Neural progenitor cell (in vitro differentiated cells): Measurements from ENCODE around the gene CLCF1. TPM values are rescaled to one million over a fixed set of nuclear protein-coding genes. Genes with fewer than 3 reads are reported as not detected.

Source experiments
- DNase-seq: peaks from one replicate; pipeline ENCODE4 v3.0.0-alpha.2; 2016; ENCODE audit warnings: low spot score
- H2AFZ ChIP-seq: fragments of 200-600 bp; sonication (generic); replicated peaks from 2 replicates; pipeline ENCODE4 v1.6.1; 2016; ENCODE audit warnings: antibody characterized with exemption
- H3F3A ChIP-seq: fragments of 200-600 bp; sonication (generic); 2 replicates; pipeline ENCODE4 v1.6.1; 2016; ENCODE audit warnings: antibody characterized with exemption, low read depth
- H3K27ac ChIP-seq: fragments of 200-600 bp; sonication (generic); 2 replicates; pipeline ENCODE4 v1.5.1; 2016; ENCODE audit warnings: mild to moderate bottlenecking
- H3K27me3 ChIP-seq: fragments of 200-600 bp; sonication (generic); 2 replicates; pipeline ENCODE4 v1.6.1; 2016; ENCODE audit warnings: mild to moderate bottlenecking, moderate library complexity
- H3K36me3 ChIP-seq: fragments of 200-600 bp; sonication (generic); 2 replicates; pipeline ENCODE4 v1.5.1; 2016
- H3K4me1 ChIP-seq: fragments of 200-600 bp; sonication (generic); 2 replicates; pipeline ENCODE4 v1.6.1; 2016; ENCODE audit warnings: mixed run types
- H3K4me2 ChIP-seq: fragments of 200-600 bp; sonication (generic); 2 replicates; pipeline ENCODE4 v1.6.1; 2016
- H3K4me3 ChIP-seq: fragments of 200-600 bp; sonication (generic); 2 replicates; pipeline ENCODE4 v1.5.1; 2016
- H3K79me2 ChIP-seq: fragments of 200-600 bp; sonication (generic); 2 replicates; pipeline ENCODE4 v1.6.1; 2016; ENCODE audit warnings: low read depth
- H3K9ac ChIP-seq: fragments of 200-600 bp; sonication (generic); 2 replicates; pipeline ENCODE4 v1.6.1; 2016
- H3K9me3 ChIP-seq: fragments of 200-600 bp; sonication (generic); 2 replicates; pipeline ENCODE4 v1.5.1; 2016; ENCODE audit warnings: low read depth
- H4K20me1 ChIP-seq: fragments of 200-600 bp; sonication (generic); 2 replicates; pipeline ENCODE4 v1.6.1; 2016; ENCODE audit warnings: low read depth
- H3K27ac Mint-ChIP-seq: 3 replicates; pipeline ENCODE4 v1.8.0; 2021; ENCODE audit warnings: mixed read lengths
- H3K27me3 Mint-ChIP-seq: 2 replicates; pipeline ENCODE4 v1.8.0; 2022; ENCODE audit warnings: low read depth, mild to moderate bottlenecking, inconsistent platforms, moderate library complexity, mixed read lengths; ENCODE audit not compliant: insufficient read depth
- H3K36me3 Mint-ChIP-seq: 3 replicates; pipeline ENCODE4 v1.8.0; 2021; ENCODE audit warnings: mixed read lengths
- H3K4me1 Mint-ChIP-seq: 3 replicates; pipeline ENCODE4 v1.8.0; 2021; ENCODE audit warnings: mixed read lengths
- H3K4me3 Mint-ChIP-seq: 3 replicates; pipeline ENCODE4 v1.8.0; 2021; ENCODE audit warnings: mild to moderate bottlenecking, moderate library complexity, mixed read lengths
- H3K9me3 Mint-ChIP-seq: 3 replicates; pipeline ENCODE4 v1.8.0; 2020; ENCODE audit warnings: mixed read lengths
- EZH2 ChIP-seq: fragments of 200-600 bp; sonication (generic); IDR thresholded peaks from 2 replicates; pipeline ENCODE4 v1.6.1; 2017; ENCODE audit warnings: antibody characterized with exemption, mild to moderate bottlenecking, moderate library complexity
- EZH2phosphoT487 ChIP-seq: fragments of 200-600 bp; sonication (generic); IDR thresholded peaks from 2 replicates; pipeline ENCODE4 v1.6.1; 2017; ENCODE audit warnings: antibody characterized with exemption
- total RNA-seq: library from RNA; depleted of rRNA; stranded (reverse); fragments of >200 nt; gene quantifications from 2 replicates; pipeline ENCODE4 v1.2.3, GENCODE V29; 2015; ENCODE audit warnings: low replicate concordance
- TF ChIP-seq, protein P1 (sequence below): fragments of 200-600 bp; sonication (generic); IDR thresholded peaks from 2 replicates; pipeline ENCODE4 v1.5.1; 2017; ENCODE audit warnings: antibody characterized with exemption, mild to moderate bottlenecking

CLCF1 gene
- total RNA-seq, 1 donor from 2014 or later: 2.0 TPM

DNA sequence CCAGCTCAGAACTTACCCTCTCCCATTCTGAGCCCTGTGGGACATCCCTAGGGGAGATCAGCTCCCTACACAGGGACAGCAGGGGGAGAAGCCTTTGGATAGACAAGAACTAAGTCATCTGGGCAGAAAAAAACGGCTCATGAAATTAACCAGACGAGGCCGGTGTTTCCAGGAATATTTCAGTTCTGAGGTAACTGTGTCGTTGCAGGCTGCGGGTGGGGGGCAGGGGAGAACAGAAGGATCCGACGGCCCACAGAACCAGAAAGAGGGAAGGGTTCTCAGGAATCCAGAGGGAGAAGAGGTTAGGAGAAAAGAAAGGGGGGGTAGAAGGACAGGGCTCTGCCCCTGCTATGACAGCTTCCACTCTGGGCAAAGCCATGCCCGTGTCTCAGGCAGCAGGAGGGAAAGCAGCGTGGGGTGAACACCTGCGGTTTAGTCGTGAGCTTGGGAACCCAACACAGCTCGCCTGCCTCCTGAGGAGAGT, 3.6 kb downstream of the CLCF1 start:
- H3K36me3 ChIP-seq: no peaks in the 10 kb centered on the region
- H3K27ac ChIP-seq: no peak overlapping the region
- peak overlapping the region; percentile 24 for H3K4me2 ChIP-seq
- no peaks in the 10 kb centered on the region for H3K9me3 ChIP-seq
- H3F3A ChIP-seq: peaks cover 29% of the 10 kb centered on the region
- Mint-ChIP-seq H3K36me3 (no peaks in the 10 kb centered on the region), H3K4me3 (no peak overlapping the region), H3K9me3 (no peaks in the 10 kb centered on the region), H3K27me3 (peaks cover 18% of the 10 kb centered on the region), H3K4me1 (peaks cover 36% of the 10 kb centered on the region), H3K27ac (no peak overlapping the region)
- no peak overlapping the region for H3K9ac ChIP-seq
- peaks cover 53% of the 10 kb centered on the region for H3K27me3 ChIP-seq
- H4K20me1 ChIP-seq: peaks cover 16% of the 10 kb centered on the region
- H3K4me1 ChIP-seq: peaks cover 33% of the 10 kb centered on the region
- H3K4me3 ChIP-seq: no peak overlapping the region
- TF ChIP-seq, protein P1, sequence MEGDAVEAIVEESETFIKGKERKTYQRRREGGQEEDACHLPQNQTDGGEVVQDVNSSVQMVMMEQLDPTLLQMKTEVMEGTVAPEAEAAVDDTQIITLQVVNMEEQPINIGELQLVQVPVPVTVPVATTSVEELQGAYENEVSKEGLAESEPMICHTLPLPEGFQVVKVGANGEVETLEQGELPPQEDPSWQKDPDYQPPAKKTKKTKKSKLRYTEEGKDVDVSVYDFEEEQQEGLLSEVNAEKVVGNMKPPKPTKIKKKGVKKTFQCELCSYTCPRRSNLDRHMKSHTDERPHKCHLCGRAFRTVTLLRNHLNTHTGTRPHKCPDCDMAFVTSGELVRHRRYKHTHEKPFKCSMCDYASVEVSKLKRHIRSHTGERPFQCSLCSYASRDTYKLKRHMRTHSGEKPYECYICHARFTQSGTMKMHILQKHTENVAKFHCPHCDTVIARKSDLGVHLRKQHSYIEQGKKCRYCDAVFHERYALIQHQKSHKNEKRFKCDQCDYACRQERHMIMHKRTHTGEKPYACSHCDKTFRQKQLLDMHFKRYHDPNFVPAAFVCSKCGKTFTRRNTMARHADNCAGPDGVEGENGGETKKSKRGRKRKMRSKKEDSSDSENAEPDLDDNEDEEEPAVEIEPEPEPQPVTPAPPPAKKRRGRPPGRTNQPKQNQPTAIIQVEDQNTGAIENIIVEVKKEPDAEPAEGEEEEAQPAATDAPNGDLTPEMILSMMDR: no peak
- no peak for TF ChIP-seq EZH2phosphoT487
- no peak for TF ChIP-seq EZH2
- DNase-seq: no peak
- no peak overlapping the region for H2AFZ ChIP-seq
- H3K79me2 ChIP-seq: no peaks in the 10 kb centered on the region

DNA sequence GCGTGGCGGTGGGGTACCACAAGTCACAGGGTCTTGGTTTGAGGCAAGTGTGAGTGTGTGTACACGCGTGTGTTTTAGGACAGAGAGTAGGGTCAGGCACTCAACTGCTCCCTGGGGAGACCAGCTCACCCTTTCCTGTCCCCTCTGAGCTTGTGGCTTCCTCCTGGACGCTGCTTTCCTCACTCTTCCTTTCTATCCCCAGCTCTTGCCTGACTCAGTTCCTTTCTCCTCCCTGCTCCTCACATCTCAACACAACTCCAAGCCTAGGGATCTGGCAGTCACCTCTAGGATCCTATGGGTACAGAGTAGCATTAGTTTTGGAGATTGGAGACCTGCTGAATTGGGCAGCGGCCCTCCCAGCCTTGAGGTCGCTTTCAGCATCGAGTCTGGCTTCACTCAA, 4.1 kb downstream of the CLCF1 start:
- H3K9me3 Mint-ChIP-seq: no peaks in the 10 kb centered on the region
- Histone ChIP-seq H3K36me3 (no peaks in the 10 kb centered on the region), H2AFZ (no peak overlapping the region), H3K9me3 (no peaks in the 10 kb centered on the region), H3K4me3 (no peak overlapping the region), H3K9ac (no peak overlapping the region), H4K20me1 (peaks cover 16% of the 10 kb centered on the region), H3K79me2 (no peaks in the 10 kb centered on the region), H3F3A (peaks cover 23% of the 10 kb centered on the region), H3K27ac (no peak overlapping the region), H3K4me2 (no peak overlapping the region), H3K27me3 (peaks cover 47% of the 10 kb centered on the region), H3K4me1 (peaks cover 28% of the 10 kb centered on the region)
- peaks cover 30% of the 10 kb centered on the region for H3K4me1 Mint-ChIP-seq
- H3K27me3 Mint-ChIP-seq: peaks cover 15% of the 10 kb centered on the region
- no peaks in the 10 kb centered on the region for H3K36me3 Mint-ChIP-seq
- DNase-seq: no peak
- no peak overlapping the region for H3K4me3 Mint-ChIP-seq
- no peak overlapping the region for H3K27ac Mint-ChIP-seq
- TF ChIP-seq EZH2phosphoT487 (no peak), EZH2 (no peak)
- TF ChIP-seq, protein P1: no peak

DNA sequence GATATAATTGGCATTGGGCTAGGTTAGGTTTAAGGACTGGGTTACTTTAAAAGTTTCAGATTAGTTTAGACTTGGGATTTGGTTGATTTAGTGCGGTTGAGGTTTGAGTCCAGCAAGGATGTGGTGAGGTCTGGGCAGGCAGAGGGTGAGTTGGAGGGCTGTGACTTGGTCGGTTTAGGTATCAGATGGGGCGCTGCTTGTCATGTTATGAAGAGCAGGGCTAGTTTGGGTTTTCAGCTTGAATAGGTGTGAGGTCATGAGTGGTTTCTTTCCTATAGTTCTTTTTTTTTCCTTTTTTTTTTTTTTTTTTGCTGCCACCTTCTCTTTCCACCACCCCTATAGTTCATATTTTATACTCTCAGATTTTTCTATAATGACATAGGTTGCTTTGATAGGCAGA, 4.8 kb downstream of the CLCF1 start:
- TF ChIP-seq, protein P1: no peak
- TF ChIP-seq EZH2 (no peak), EZH2phosphoT487 (no peak)
- Histone ChIP-seq H3K79me2 (no peaks in the 10 kb centered on the region), H3K9ac (no peak overlapping the region), H4K20me1 (peaks cover 16% of the 10 kb centered on the region), H3K4me3 (no peak overlapping the region), H3K27me3 (peaks cover 40% of the 10 kb centered on the region), H2AFZ (no peak overlapping the region), H3K4me2 (no peak overlapping the region), H3K36me3 (no peaks in the 10 kb centered on the region), H3F3A (peaks cover 18% of the 10 kb centered on the region), H3K9me3 (no peaks in the 10 kb centered on the region), H3K4me1 (peaks cover 23% of the 10 kb centered on the region), H3K27ac (no peak overlapping the region)
- Mint-ChIP-seq H3K4me3 (no peak overlapping the region), H3K4me1 (peaks cover 26% of the 10 kb centered on the region), H3K27me3 (peaks cover 12% of the 10 kb centered on the region), H3K9me3 (no peaks in the 10 kb centered on the region), H3K27ac (no peak overlapping the region), H3K36me3 (peaks cover 2% of the 10 kb centered on the region)
- DNase-seq: no peak
